SU-DHL-6 (cell line): Measurements from ENCODE around the gene CTF1.

Source experiments
- H2AFZ ChIP-seq: fragments of 200-600 bp; sonication (generic); 2 replicates; pipeline ENCODE4 v1.6.1; 2014; ENCODE audit warnings: low read depth, mild to moderate bottlenecking, moderate library complexity, mixed read lengths, antibody characterized with exemption, low read length; ENCODE audit not compliant: severe bottlenecking
- H3F3A ChIP-seq: fragments of 200-600 bp; shearing (Covaris generic); 2 replicates; pipeline ENCODE4 v1.6.0; 2016; ENCODE audit warnings: antibody characterized with exemption, mild to moderate bottlenecking; ENCODE audit not compliant: insufficient read depth
- H3K27ac ChIP-seq: fragments of 200-600 bp; sonication (generic); 2 replicates; pipeline ENCODE4 v1.5.1; 2016; ENCODE audit warnings: low read depth, mild to moderate bottlenecking, low read length, moderate library complexity, mixed read lengths
- H3K27me3 ChIP-seq: fragments of 200-600 bp; sonication (generic), shearing (Covaris generic); 2 replicates; pipeline ENCODE4 v1.6.0; 2014; ENCODE audit warnings: mild to moderate bottlenecking, low read length
- H3K36me3 ChIP-seq: fragments of 200-600 bp; sonication (generic); 2 replicates; pipeline ENCODE4 v1.6.1; 2014; ENCODE audit warnings: mild to moderate bottlenecking, low read length, mixed read lengths
- H3K4me2 ChIP-seq: fragments of 300-600, 200-600 bp; shearing (Covaris generic), sonication (generic); 2 replicates; pipeline ENCODE4 v1.6.0; 2014; ENCODE audit warnings: low read length, low read depth, mild to moderate bottlenecking; ENCODE audit not compliant: poor library complexity, severe bottlenecking
- H3K4me3 ChIP-seq: fragments of 200-600 bp; sonication (generic); 2 replicates; pipeline ENCODE4 v1.5.1; 2014; ENCODE audit warnings: antibody characterized with exemption, low read length, mild to moderate bottlenecking, mixed read lengths; ENCODE audit not compliant: insufficient read depth, poor library complexity, severe bottlenecking
- H3K79me2 ChIP-seq: fragments of 200-600 bp; sonication (generic); 2 replicates; pipeline ENCODE4 v1.6.1; 2014; ENCODE audit warnings: mild to moderate bottlenecking, low read length, moderate library complexity; ENCODE audit not compliant: insufficient read depth
- H3K9ac ChIP-seq: fragments of 200-600 bp; sonication (generic); 2 replicates; pipeline ENCODE4 v1.7.0; 2014; ENCODE audit warnings: mild to moderate bottlenecking, low read length
- H3K9me2 ChIP-seq: fragments of 200-600 bp; sonication (generic); replicated peaks from 2 replicates; pipeline ENCODE4 v1.6.1; 2014; ENCODE audit warnings: low read length; ENCODE audit not compliant: insufficient read depth
- H3K9me3 ChIP-seq: fragments of 200-600 bp; sonication (generic); 2 replicates; pipeline ENCODE4 v1.6.1; 2014; ENCODE audit warnings: low read length, mixed read lengths; ENCODE audit not compliant: insufficient read depth
- H4K20me1 ChIP-seq: fragments of 200-600 bp; sonication (generic); 2 replicates; pipeline ENCODE4 v1.6.1; 2014; ENCODE audit warnings: low read depth, mild to moderate bottlenecking, antibody characterized with exemption, low read length, moderate library complexity, mixed read lengths
- EZH2phosphoT487 ChIP-seq: fragments of 200-600 bp; sonication (generic), shearing (Covaris generic); conservative IDR thresholded peaks from 2 replicates; pipeline ENCODE4 v1.6.1; 2018; ENCODE audit warnings: mild to moderate bottlenecking, antibody characterized with exemption, low read length, moderate library complexity, mixed read lengths
- TF ChIP-seq, protein P1 (sequence below): fragments of 200-600 bp; sonication (generic); IDR thresholded peaks from one replicate; pipeline ENCODE4 v1.5.1; 2017; ENCODE audit warnings: antibody characterized with exemption, mild to moderate bottlenecking, low read length, moderate library complexity; ENCODE audit not compliant: insufficient read depth, poor library complexity, severe bottlenecking

Gene CTF1

DNA sequence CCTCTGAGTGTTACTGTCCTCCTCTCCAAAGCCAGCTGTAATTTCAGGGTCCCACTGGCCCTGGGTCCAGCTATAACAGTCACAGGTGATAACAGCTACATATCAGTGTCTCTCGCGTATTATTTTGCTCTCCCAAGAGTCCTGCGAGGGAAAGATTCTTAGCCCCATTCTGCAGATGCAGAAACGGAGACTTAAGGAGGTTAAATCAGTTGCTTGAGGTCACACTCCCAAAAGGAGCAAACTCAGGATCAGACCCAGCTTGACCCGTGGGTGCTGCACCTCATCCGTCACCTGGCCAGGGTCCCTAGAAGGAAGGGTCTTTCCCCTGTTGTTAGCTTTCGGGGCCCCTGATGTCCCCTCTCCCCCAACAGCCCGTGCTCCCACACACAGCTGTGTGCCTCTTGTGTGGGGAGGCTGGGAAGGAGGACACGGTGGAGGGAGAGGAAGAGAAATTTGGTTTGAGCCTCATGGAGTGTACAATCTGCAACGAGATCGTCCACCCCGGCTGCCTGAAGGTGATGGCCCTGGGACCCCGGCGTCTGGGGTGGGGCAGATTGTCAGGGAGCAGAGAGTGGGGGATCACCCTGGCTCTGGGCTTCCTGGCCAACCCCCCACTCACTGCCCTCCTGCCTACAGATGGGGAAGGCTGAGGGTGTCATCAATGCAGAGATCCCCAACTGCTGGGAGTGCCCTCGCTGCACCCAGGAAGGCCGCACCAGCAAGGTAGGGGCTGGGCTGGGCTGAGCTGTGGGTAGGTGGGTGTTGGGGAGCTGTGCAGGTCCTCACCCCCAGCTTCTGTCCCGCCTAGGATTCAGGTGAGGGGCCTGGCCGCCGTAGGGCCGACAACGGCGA lies 30.7 kb downstream of the CTF1 start:
- H3K27me3 ChIP-seq, result no peaks in the 10 kb centered on the region
- 0 out of 2 replicates have a peak, but pooled peaks cover 3% of the 10 kb centered on the region for H3F3A ChIP-seq
- TF ChIP-seq, protein P1, sequence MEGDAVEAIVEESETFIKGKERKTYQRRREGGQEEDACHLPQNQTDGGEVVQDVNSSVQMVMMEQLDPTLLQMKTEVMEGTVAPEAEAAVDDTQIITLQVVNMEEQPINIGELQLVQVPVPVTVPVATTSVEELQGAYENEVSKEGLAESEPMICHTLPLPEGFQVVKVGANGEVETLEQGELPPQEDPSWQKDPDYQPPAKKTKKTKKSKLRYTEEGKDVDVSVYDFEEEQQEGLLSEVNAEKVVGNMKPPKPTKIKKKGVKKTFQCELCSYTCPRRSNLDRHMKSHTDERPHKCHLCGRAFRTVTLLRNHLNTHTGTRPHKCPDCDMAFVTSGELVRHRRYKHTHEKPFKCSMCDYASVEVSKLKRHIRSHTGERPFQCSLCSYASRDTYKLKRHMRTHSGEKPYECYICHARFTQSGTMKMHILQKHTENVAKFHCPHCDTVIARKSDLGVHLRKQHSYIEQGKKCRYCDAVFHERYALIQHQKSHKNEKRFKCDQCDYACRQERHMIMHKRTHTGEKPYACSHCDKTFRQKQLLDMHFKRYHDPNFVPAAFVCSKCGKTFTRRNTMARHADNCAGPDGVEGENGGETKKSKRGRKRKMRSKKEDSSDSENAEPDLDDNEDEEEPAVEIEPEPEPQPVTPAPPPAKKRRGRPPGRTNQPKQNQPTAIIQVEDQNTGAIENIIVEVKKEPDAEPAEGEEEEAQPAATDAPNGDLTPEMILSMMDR, result no peak
- TF ChIP-seq EZH2phosphoT487, result no peak
- no peaks in the 10 kb centered on the region for H3K79me2 ChIP-seq
- H3K36me3 ChIP-seq, result no peaks in the 10 kb centered on the region
- H4K20me1 ChIP-seq, result no peaks in the 10 kb centered on the region
- H3K27ac ChIP-seq, result no peak overlapping the region
- H3K9me3 ChIP-seq, result no peaks in the 10 kb centered on the region
- no peak overlapping the region for H3K9ac ChIP-seq
- H3K4me2 ChIP-seq, result no peak overlapping the region
- H2AFZ ChIP-seq, result no peak overlapping the region
- no peak overlapping the region for H3K4me3 ChIP-seq
- H3K9me2 ChIP-seq, result no peaks in the 10 kb centered on the region

DNA sequence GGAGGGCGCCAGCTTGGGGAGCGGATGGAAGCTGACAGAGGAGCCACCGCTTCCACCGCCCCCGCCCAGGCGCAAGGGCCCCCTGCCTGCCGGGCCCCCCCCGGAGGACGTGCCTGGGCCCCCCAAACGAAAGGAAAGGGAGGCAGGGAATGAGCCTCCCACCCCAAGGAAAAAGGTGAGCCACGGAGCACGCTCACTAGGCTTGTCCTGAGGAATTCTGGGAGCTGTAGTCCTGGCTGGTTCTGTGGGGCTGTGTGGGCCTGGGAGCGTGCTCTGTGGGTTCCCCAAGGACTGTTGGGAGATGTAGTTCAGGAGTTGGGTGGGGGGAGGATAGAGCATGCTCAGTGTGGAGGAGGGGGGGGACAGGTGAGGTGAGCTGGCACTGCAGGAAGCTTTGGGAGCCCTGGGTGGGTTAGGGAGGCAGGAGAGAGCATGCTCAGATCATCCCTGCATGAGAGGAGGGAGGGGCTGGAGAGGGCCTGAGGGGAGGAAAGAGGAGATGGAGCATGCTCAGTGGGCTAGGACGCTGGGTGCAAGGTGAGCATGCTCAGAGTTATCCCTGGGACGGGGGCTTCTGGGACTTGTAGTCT lies 31.5 kb downstream of the CTF1 start:
- Histone ChIP-seq H2AFZ (no peak overlapping the region), H3K9me3 (no peaks in the 10 kb centered on the region), H3K4me2 (no peak overlapping the region), H3K9ac (no peak overlapping the region), H3F3A (0 out of 2 replicates have a peak, but pooled peaks cover 3% of the 10 kb centered on the region), H3K79me2 (no peaks in the 10 kb centered on the region), H4K20me1 (no peaks in the 10 kb centered on the region), H3K27me3 (no peaks in the 10 kb centered on the region), H3K27ac (no peak overlapping the region), H3K9me2 (no peaks in the 10 kb centered on the region), H3K36me3 (no peaks in the 10 kb centered on the region), H3K4me3 (no peak overlapping the region)
- TF ChIP-seq, protein P1, result no peak
- TF ChIP-seq EZH2phosphoT487, result no peak

DNA sequence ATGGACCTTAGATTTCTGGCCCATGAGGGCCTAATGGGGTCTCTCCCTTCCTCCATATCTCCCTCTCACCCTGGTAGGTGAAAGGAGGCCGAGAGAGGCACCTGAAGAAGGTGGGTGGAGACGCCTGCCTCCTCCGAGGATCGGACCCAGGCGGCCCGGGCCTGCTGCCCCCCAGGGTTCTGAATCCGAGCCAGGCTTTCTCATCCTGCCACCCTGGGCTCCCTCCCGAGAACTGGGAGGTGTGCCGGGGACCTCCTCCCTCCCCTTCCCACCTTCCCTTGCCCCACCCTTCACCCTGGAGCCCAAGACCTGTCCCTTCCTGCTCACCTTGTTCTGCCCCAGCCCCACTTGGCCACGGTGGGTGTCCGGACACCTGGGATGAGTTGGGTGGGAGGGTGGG lies 32.0 kb downstream of the CTF1 start:
- no peaks in the 10 kb centered on the region for H3K36me3 ChIP-seq

More for the DNA sequence above, 32.0 kb downstream of the CTF1 start:
- no peaks in the 10 kb centered on the region for H3K9me3 ChIP-seq
- H3F3A ChIP-seq, result 0 out of 2 replicates have a peak, but pooled peaks cover 3% of the 10 kb centered on the region
- H3K79me2 ChIP-seq, result no peaks in the 10 kb centered on the region
- H3K4me2 ChIP-seq, result no peak overlapping the region
- no peaks in the 10 kb centered on the region for H4K20me1 ChIP-seq
- no peak overlapping the region for H3K4me3 ChIP-seq
- H3K27me3 ChIP-seq, result no peaks in the 10 kb centered on the region
- H3K9me2 ChIP-seq, result no peaks in the 10 kb centered on the region
- no peak overlapping the region for H3K27ac ChIP-seq
- TF ChIP-seq, protein P1, result no peak
- no peak for TF ChIP-seq EZH2phosphoT487
- no peak overlapping the region for H2AFZ ChIP-seq
- H3K9ac ChIP-seq, result no peak overlapping the region
